ENCODE results near the gene MED12L. TPM values are rescaled to one million over a fixed set of nuclear protein-coding genes. Genes with fewer than 3 reads are reported as not detected.

The MED12L gene
- total RNA-seq, 1 donor from 2014 or later, result 1.3 TPM

- H3K36me3 ChIP-seq (ENCODE audit: control insufficient read depth, insufficient read depth, low read length), result no peaks in the 10 kb centered on the region
- no peaks in the 10 kb centered on the region for H3K27me3 ChIP-seq (ENCODE audit: control insufficient read depth, insufficient read depth, low read length)
- DNase-seq (ENCODE audit: low read depth), result no peak
- no peak overlapping the region for H3K4me3 ChIP-seq (ENCODE audit: low read depth, low read length)
- no peak for TF ChIP-seq CTCF (IDR thresholded peaks at IDR 0.05; ENCODE audit: insufficient read depth, low read length, poor library complexity, severe bottlenecking)
Observed at GRCh38 chr3:151145713-151146070, 60.2 kb downstream of the MED12L start.

GRCh38 chr3:151146071-151146730, 60.7 kb downstream of the MED12L start:
- DNase-seq (ENCODE audit: low read depth), result no peak
- Histone ChIP-seq H3K4me3 (ENCODE audit: low read depth, low read length) (no peak overlapping the region), H3K27me3 (ENCODE audit: control insufficient read depth, insufficient read depth, low read length) (no peaks in the 10 kb centered on the region), H3K36me3 (ENCODE audit: control insufficient read depth, insufficient read depth, low read length) (no peaks in the 10 kb centered on the region)
- TF ChIP-seq CTCF (IDR thresholded peaks at IDR 0.05; ENCODE audit: insufficient read depth, low read length, poor library complexity, severe bottlenecking), result peak; percentile 89

GRCh38 chr3:151146731-151147091, 61.2 kb downstream of the MED12L start:
- Histone ChIP-seq H3K27me3 (ENCODE audit: control insufficient read depth, insufficient read depth, low read length) (no peaks in the 10 kb centered on the region), H3K36me3 (ENCODE audit: control insufficient read depth, insufficient read depth, low read length) (no peaks in the 10 kb centered on the region), H3K4me3 (ENCODE audit: low read depth, low read length) (no peak overlapping the region)
- TF ChIP-seq CTCF (IDR thresholded peaks at IDR 0.05; ENCODE audit: insufficient read depth, low read length, poor library complexity, severe bottlenecking), result no peak
- DNase-seq (ENCODE audit: low read depth), result no peak

GRCh38 chr3:151147299-151147698, 61.8 kb downstream of the MED12L start:
- Histone ChIP-seq H3K4me3 (ENCODE audit: low read depth, low read length) (no peak overlapping the region), H3K36me3 (ENCODE audit: control insufficient read depth, insufficient read depth, low read length) (no peaks in the 10 kb centered on the region), H3K27me3 (ENCODE audit: control insufficient read depth, insufficient read depth, low read length) (no peaks in the 10 kb centered on the region)
- no peak for TF ChIP-seq CTCF (IDR thresholded peaks at IDR 0.05; ENCODE audit: insufficient read depth, low read length, poor library complexity, severe bottlenecking)
- DNase-seq (ENCODE audit: low read depth), result no peak

DNA sequence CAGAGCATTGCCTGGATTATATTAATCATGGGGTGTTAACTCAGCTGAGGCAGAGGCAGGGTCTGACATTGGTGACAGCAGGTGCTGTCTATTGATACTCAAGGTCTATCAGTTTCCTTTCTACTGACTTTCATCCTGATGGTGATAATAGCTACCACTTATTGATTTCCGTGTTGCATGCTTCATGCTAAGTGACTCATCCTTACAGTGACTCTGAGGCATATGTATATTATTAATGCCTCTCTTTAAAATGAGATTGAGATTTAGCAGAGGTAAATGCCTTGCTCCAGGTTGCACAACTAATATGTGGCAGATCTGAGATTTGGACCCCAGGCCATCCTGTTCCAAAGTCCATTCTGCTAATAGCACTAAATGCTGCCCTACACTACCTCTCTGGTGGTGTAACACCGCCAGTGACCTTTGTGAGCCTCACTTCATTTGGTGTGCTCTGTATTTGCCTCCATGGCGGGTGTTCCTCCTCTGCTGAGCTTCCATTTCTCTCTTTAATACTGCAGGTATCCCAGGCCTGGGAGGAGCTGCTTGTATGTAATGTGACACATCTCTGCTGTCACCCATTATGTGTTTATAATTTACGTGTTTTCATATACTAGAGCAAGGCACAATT, 67.1 kb downstream of the MED12L start:
- Histone ChIP-seq H3K4me3 (ENCODE audit: low read depth, low read length) (no peak overlapping the region), H3K36me3 (ENCODE audit: control insufficient read depth, insufficient read depth, low read length) (no peaks in the 10 kb centered on the region), H3K27me3 (ENCODE audit: control insufficient read depth, insufficient read depth, low read length) (no peaks in the 10 kb centered on the region)
- no peak for TF ChIP-seq CTCF (IDR thresholded peaks at IDR 0.05; ENCODE audit: insufficient read depth, low read length, poor library complexity, severe bottlenecking)
- no peak for DNase-seq (ENCODE audit: low read depth)

DNA sequence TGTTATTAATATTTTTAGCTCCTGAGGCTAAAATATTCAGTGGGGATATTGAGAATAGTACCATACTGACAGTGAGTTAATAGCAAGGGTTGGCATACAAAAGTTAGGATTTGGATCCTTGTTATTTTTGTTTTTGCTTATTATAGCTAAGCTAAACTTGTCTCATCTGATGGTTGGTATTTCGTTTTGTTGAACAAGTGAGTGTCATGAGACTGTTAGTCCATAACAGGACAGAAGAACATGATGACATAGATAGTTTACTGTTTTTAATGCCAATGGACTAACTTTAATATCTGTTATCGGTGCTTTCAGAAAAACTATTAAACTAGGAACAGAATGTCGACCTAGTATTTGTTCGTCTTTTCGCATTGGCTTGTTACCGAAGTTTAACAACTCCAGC, 69.1 kb downstream of the MED12L start:
- TF ChIP-seq CTCF (IDR thresholded peaks at IDR 0.05; ENCODE audit: insufficient read depth, low read length, poor library complexity, severe bottlenecking), result no peak
- DNase-seq (ENCODE audit: low read depth), result no peak
- no peak overlapping the region for H3K4me3 ChIP-seq (ENCODE audit: low read depth, low read length)

More for the DNA sequence above, 69.1 kb downstream of the MED12L start:
- Histone ChIP-seq H3K36me3 (ENCODE audit: control insufficient read depth, insufficient read depth, low read length) (no peaks in the 10 kb centered on the region), H3K27me3 (ENCODE audit: control insufficient read depth, insufficient read depth, low read length) (no peaks in the 10 kb centered on the region)

Measured in kidney epithelial cell (primary cell).